Measurements from ENCODE around the gene CPA5. TPM values are rescaled to one million over a fixed set of nuclear protein-coding genes. Genes with fewer than 3 reads are reported as not detected.

The CPA5 gene
- total and polyA plus RNA-seq, 2 of the 8 experiments (the other 6 are each of a cell fraction or from before 2014, with no cell fraction given) = 0.12 TPM; not detected in 1

- FAIRE-seq (peak; percentile 70), DNase-seq (ENCODE audit: low read depth in 1 of 2, low spot score in 2 of 2) (peak; percentile 49 to 72)
- peaks cover 5 to 22% (median 16%) of the 10 kb centered on the region in 4 experiments for H3K4me1 ChIP-seq (replicated peaks in 1 of 4; ENCODE audit: control insufficient read depth in 3 of 4, insufficient read depth in 4 of 4, low read length in 3 of 4)
- H3K27ac ChIP-seq (ENCODE audit: low read depth, low read length) = 0 out of 2 replicates have a peak overlapping the region, but pooled peaks have one; percentile 27
- H3K4ac ChIP-seq (replicated peaks; ENCODE audit: insufficient read length, low read depth, low read length) = no peak overlapping the region
- peak overlapping the region; percentile 2 to 9; a peak in 1 of 4 replicates for H3K4me2 ChIP-seq (ENCODE audit: insufficient read depth in 1 of 2, low read depth in 2 of 2, low read length in 2 of 2)
- peak overlapping the region; percentile 28 for H4K5ac ChIP-seq (ENCODE audit: insufficient read length, low read depth, low read length)
- no peaks in the 10 kb centered on the region for H3K79me1 ChIP-seq (ENCODE audit: low read depth, low read length)
- peak overlapping the region; percentile 75 for H3K18ac ChIP-seq (ENCODE audit: extremely low read depth, low read length)
- peak overlapping the region; percentile 94; the same call in 1 of the 2 replicates for H2BK12ac ChIP-seq (ENCODE audit: low read depth, low read length)
- H3K9ac ChIP-seq (replicated peaks in 1 of 4; ENCODE audit: extremely low read depth in 1 of 4, low read depth in 3 of 4, low read length in 3 of 4) = peak overlapping the region in 1 of 4 experiments; percentile 20; a peak in 2 of 7 replicates
- H3K79me2 ChIP-seq (ENCODE audit: control insufficient read depth in 1 of 2, insufficient read depth in 2 of 2, low read length in 2 of 2) = no peaks in the 10 kb centered on the region
- H2AFZ ChIP-seq (ENCODE audit: low read length) = peak overlapping the region; percentile 98
- H2BK5ac ChIP-seq (ENCODE audit: low read depth, low read length) = peak overlapping the region; percentile 69; the same call in 1 of the 2 replicates
- no peaks in the 10 kb centered on the region for H3K36me3 ChIP-seq (ENCODE audit: control insufficient read depth in 2 of 4, insufficient read depth in 4 of 4, low read length in 3 of 4)
- peak overlapping the region; percentile 51; the same call in 1 of the 2 replicates for H2BK15ac ChIP-seq (ENCODE audit: low read length)
- H2BK20ac ChIP-seq (ENCODE audit: low read length) = peak overlapping the region; percentile 87; the same call in 1 of the 2 replicates
- H3K56ac ChIP-seq (replicated peaks; ENCODE audit: insufficient read length, low read depth, low read length) = no peak overlapping the region
- H2AK5ac ChIP-seq (ENCODE audit: low read depth, low read length) = no peak overlapping the region
- H3K4me3 ChIP-seq (ENCODE audit: extremely low read depth in 1 of 4, insufficient read depth in 2 of 4, low read depth in 3 of 4, low read length in 4 of 4) = no peak overlapping the region
- POLR2A ChIA-PET (ENCODE audit: partially characterized antibody) = interaction anchor here (1.0 kb wide), 1 partner anchor 11 kb away, joined by 3 read pairs; the partner anchor contains the start of gene CPA5
- H3K9me3 ChIP-seq (ENCODE audit: insufficient read depth in 2 of 2, low read depth in 1 of 2, low read length in 1 of 2) = 0 out of 4 replicates have a peak, but pooled peaks cover 0 to 6% of the 10 kb centered on the region in 2 experiments
- H3K23ac ChIP-seq (ENCODE audit: insufficient read length) = no peak overlapping the region
- peak overlapping the region; percentile 86; the same call in 1 of the 2 replicates for H4K8ac ChIP-seq (ENCODE audit: extremely low read depth, insufficient read depth, low read length)
- H3K23me2 ChIP-seq (ENCODE audit: low read depth, low read length) = no peaks in the 10 kb centered on the region
- H2BK120ac ChIP-seq (replicated peaks; ENCODE audit: low read depth, low read length) = peak overlapping the region; percentile 13
- no peak overlapping the region for H3K14ac ChIP-seq (ENCODE audit: insufficient read length)
- 59% methylated on average over 9 of the region's 9 CpGs; no CpG with 5 or more reads in 1 of the 2 experiments for WGBS, 2 experiments (ENCODE audit: extremely low coverage in 1 of 2, insufficient coverage in 1 of 2, insufficient read length in 1 of 2, insufficient replicate concordance in 2 of 2, low coverage in 1 of 2, low lambda C conversion rate in 2 of 2, missing lambda C conversion rate in 1 of 2)
- H3K27me3 ChIP-seq (replicated peaks in 1 of 4; ENCODE audit: control insufficient read depth in 3 of 4, extremely low read depth in 1 of 4, insufficient read depth in 3 of 4, low read length in 3 of 4) = no peaks in the 10 kb centered on the region
- peak overlapping the region; percentile 87 for H4K91ac ChIP-seq (replicated peaks; ENCODE audit: insufficient read length, low read length)
- H4K20me1 ChIP-seq (replicated peaks in 1 of 2; ENCODE audit: control insufficient read depth in 1 of 2, insufficient read depth in 2 of 2, low read length in 2 of 2) = no peaks in the 10 kb centered on the region
- CTCF ChIA-PET (ENCODE audit: partially characterized antibody) = interaction anchor here (0.5 to 1.4 kb wide), 4 partner anchors 10 to 1023 kb away, joined by 3 to 4 read pairs (median 4); partner anchors contain the start of gene CPA1
- peak; percentile 57 for TF ChIP-seq SAP30 (IDR thresholded peaks at IDR 0.05; ENCODE audit: insufficient read depth, insufficient replicate concordance, low read length)
- TF ChIP-seq PHF8 (conservative IDR thresholded peaks at IDR 0.05; ENCODE audit: low read depth, low read length) = no peak
- TF ChIP-seq BACH1 (IDR thresholded peaks at IDR 0.05; ENCODE audit: low read length) = no peak
- TF ChIP-seq BRCA1 (IDR thresholded peaks at IDR 0.05; ENCODE audit: low read depth, low read length) = no peak
- TF ChIP-seq TBP (IDR thresholded peaks at IDR 0.05; ENCODE audit: low read depth, low read length) = no peak
- TF ChIP-seq RAD21 (IDR thresholded peaks at IDR 0.05 in 1 of 2, conservative IDR thresholded peaks at IDR 0.05 in 1 of 2; ENCODE audit: low read depth in 2 of 2, low read length in 2 of 2) = no peak; a peak in 1 of 4 replicates
- no peak for TF ChIP-seq JUN (IDR thresholded peaks at IDR 0.05; ENCODE audit: low read depth, low read length)
- TF ChIP-seq CREB1 (IDR thresholded peaks at IDR 0.05) = no peak
- no peak for TF ChIP-seq SIX5 (IDR thresholded peaks at IDR 0.05; ENCODE audit: low read depth, low read length)
- no peak for TF ChIP-seq SP2 (IDR thresholded peaks at IDR 0.05; ENCODE audit: low read length)
These were observed 11.7 kb downstream of the CPA5 start for GRCh38 chr7:130356121-130356875.

Measured in H1 (cell line).